Skin of body (tissue), 2 donors: ENCODE measurements around the gene ACTL7A. TPM values are rescaled to one million over a fixed set of nuclear protein-coding genes. Genes with fewer than 3 reads are reported as not detected.
"Not testable (repeated sequence)": the region's sequence is repeated elsewhere in the genome, so short reads cannot be mapped to it uniquely, and the experiment has no call there.

ENCODE experiments used
- DNase-seq: peaks from one replicate; lab custom pipeline; 2025; lab: John Stamatoyannopoulos, UW
- total RNA-seq: library from RNA; depleted of rRNA; stranded (reverse); fragments of >200 nt; gene quantifications from one replicate; pipeline ENCODE4 v1.2.3, GENCODE V29; 2014

ACTL7A gene
- not detected for total RNA-seq

GRCh38 chr9:108861997-108862396, at the start of gene ACTL7A:
Gene ACTL7A, plus strand, starts transcription at chr9:108862266. Its CDS starts 57 bp downstream, at chr9:108862323.
- DNase-seq, result no peak

GRCh38 chr9:108812396-108813025, 49.6 kb upstream of the ACTL7A start:
- peak; percentile 78 for DNase-seq

GRCh38 chr9:108813951-108814601, 48.0 kb upstream of the ACTL7A start:
- no peak for DNase-seq

- DNase-seq, result no peak
Observed at GRCh38 chr9:108815156-108815555, 46.9 kb upstream of the ACTL7A start.

- DNase-seq, result no peak
Observed at GRCh38 chr9:108816037-108816436, 46.0 kb upstream of the ACTL7A start.

- no peak for DNase-seq
Observed at GRCh38 chr9:108823829-108824228, 38.2 kb upstream of the ACTL7A start.

- no peak for DNase-seq
Observed at GRCh38 chr9:108830272-108830671, 31.8 kb upstream of the ACTL7A start.

GRCh38 chr9:108831496-108832178, 30.4 kb upstream of the ACTL7A start:
- DNase-seq, result no peak

GRCh38 chr9:108832179-108832500, 29.9 kb upstream of the ACTL7A start:
- DNase-seq, result no peak

- no peak for DNase-seq
Observed at GRCh38 chr9:108834959-108835665, 27.0 kb upstream of the ACTL7A start.

- no peak for DNase-seq
Observed at GRCh38 chr9:108835831-108836230, 26.2 kb upstream of the ACTL7A start.

- no peak for DNase-seq
Observed at GRCh38 chr9:108836319-108836718, 25.7 kb upstream of the ACTL7A start.

- no peak for DNase-seq
Observed at GRCh38 chr9:108836781-108837180, 25.3 kb upstream of the ACTL7A start.

GRCh38 chr9:108837530-108837929, 24.5 kb upstream of the ACTL7A start:
- DNase-seq, result no peak

- peak; percentile 73 for DNase-seq
Observed at GRCh38 chr9:108838017-108838416, 24.0 kb upstream of the ACTL7A start.

- not testable (repeated sequence) for DNase-seq
Observed at GRCh38 chr9:108839561-108839960, 22.5 kb upstream of the ACTL7A start.

GRCh38 chr9:108842610-108843295, 19.3 kb upstream of the ACTL7A start:
- DNase-seq, result no peak

GRCh38 chr9:108844391-108844790, 17.7 kb upstream of the ACTL7A start:
- DNase-seq, result no peak

- no peak for DNase-seq
Observed at GRCh38 chr9:108844856-108845255, 17.2 kb upstream of the ACTL7A start.

- no peak for DNase-seq
Observed at GRCh38 chr9:108845507-108845906, 16.6 kb upstream of the ACTL7A start.

- DNase-seq, result no peak
Observed at GRCh38 chr9:108845947-108846346, 16.1 kb upstream of the ACTL7A start.

GRCh38 chr9:108848296-108848695, 13.8 kb upstream of the ACTL7A start:
- not testable (repeated sequence) for DNase-seq
